ENCODE measurements around the gene PYGL.

DNA sequence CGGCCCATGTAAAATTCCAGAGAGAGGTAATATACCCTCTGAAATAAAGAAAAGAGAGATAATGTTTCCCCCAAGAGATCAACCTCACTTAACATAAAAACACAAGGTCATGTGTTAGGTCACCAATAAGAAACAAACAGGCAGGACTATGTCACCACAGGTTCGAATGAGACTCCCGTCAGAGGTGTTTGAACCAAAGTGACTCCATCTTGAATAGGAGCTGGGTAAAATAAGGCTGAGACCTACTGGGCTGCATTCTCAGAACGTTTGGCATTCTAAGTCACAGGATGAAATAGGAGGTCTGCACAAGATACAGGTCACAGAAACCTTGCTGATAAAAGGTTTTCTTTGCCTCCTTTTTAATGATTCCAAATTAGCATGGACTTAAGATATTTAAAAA, 6.5 kb downstream of the PYGL start:
- TF ChIP-seq, protein P1, sequence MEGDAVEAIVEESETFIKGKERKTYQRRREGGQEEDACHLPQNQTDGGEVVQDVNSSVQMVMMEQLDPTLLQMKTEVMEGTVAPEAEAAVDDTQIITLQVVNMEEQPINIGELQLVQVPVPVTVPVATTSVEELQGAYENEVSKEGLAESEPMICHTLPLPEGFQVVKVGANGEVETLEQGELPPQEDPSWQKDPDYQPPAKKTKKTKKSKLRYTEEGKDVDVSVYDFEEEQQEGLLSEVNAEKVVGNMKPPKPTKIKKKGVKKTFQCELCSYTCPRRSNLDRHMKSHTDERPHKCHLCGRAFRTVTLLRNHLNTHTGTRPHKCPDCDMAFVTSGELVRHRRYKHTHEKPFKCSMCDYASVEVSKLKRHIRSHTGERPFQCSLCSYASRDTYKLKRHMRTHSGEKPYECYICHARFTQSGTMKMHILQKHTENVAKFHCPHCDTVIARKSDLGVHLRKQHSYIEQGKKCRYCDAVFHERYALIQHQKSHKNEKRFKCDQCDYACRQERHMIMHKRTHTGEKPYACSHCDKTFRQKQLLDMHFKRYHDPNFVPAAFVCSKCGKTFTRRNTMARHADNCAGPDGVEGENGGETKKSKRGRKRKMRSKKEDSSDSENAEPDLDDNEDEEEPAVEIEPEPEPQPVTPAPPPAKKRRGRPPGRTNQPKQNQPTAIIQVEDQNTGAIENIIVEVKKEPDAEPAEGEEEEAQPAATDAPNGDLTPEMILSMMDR (IDR thresholded peaks at IDR 0.05): no peak
- TF ChIP-seq POLR2AphosphoS5 (IDR thresholded peaks at IDR 0.05; ENCODE audit: low read depth, low read length) (no peak), EZH2phosphoT487 (IDR thresholded peaks at IDR 0.05; ENCODE audit: borderline replicate concordance, low read depth) (no peak), TAF1 (IDR thresholded peaks at IDR 0.05; ENCODE audit: borderline replicate concordance, low read depth, low read length) (no peak), MXI1 (IDR thresholded peaks at IDR 0.05; ENCODE audit: low read depth, low read length) (no peak), GABPA (IDR thresholded peaks at IDR 0.05; ENCODE audit: low read depth) (no peak), CHD2 (IDR thresholded peaks at IDR 0.05; ENCODE audit: low read length, partially characterized antibody) (no peak), EP300 (IDR thresholded peaks at IDR 0.05; ENCODE audit: borderline replicate concordance in 1 of 2, low read depth in 1 of 2, low read length in 1 of 2) (no peak), FOSL2 (IDR thresholded peaks at IDR 0.05; ENCODE audit: borderline replicate concordance, low read depth) (no peak), TEAD4 (IDR thresholded peaks at IDR 0.05; ENCODE audit: borderline replicate concordance, insufficient read depth) (no peak)
- TF ChIP-seq, protein P2, sequence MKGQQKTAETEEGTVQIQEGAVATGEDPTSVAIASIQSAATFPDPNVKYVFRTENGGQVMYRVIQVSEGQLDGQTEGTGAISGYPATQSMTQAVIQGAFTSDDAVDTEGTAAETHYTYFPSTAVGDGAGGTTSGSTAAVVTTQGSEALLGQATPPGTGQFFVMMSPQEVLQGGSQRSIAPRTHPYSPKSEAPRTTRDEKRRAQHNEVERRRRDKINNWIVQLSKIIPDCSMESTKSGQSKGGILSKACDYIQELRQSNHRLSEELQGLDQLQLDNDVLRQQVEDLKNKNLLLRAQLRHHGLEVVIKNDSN (IDR thresholded peaks at IDR 0.05; ENCODE audit: borderline replicate concordance, low read depth): no peak
- TF ChIP-seq, protein P3, sequence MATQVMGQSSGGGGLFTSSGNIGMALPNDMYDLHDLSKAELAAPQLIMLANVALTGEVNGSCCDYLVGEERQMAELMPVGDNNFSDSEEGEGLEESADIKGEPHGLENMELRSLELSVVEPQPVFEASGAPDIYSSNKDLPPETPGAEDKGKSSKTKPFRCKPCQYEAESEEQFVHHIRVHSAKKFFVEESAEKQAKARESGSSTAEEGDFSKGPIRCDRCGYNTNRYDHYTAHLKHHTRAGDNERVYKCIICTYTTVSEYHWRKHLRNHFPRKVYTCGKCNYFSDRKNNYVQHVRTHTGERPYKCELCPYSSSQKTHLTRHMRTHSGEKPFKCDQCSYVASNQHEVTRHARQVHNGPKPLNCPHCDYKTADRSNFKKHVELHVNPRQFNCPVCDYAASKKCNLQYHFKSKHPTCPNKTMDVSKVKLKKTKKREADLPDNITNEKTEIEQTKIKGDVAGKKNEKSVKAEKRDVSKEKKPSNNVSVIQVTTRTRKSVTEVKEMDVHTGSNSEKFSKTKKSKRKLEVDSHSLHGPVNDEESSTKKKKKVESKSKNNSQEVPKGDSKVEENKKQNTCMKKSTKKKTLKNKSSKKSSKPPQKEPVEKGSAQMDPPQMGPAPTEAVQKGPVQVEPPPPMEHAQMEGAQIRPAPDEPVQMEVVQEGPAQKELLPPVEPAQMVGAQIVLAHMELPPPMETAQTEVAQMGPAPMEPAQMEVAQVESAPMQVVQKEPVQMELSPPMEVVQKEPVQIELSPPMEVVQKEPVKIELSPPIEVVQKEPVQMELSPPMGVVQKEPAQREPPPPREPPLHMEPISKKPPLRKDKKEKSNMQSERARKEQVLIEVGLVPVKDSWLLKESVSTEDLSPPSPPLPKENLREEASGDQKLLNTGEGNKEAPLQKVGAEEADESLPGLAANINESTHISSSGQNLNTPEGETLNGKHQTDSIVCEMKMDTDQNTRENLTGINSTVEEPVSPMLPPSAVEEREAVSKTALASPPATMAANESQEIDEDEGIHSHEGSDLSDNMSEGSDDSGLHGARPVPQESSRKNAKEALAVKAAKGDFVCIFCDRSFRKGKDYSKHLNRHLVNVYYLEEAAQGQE (IDR thresholded peaks at IDR 0.05; ENCODE audit: low read depth, low read length): no peak
- TF ChIP-seq, protein P4, sequence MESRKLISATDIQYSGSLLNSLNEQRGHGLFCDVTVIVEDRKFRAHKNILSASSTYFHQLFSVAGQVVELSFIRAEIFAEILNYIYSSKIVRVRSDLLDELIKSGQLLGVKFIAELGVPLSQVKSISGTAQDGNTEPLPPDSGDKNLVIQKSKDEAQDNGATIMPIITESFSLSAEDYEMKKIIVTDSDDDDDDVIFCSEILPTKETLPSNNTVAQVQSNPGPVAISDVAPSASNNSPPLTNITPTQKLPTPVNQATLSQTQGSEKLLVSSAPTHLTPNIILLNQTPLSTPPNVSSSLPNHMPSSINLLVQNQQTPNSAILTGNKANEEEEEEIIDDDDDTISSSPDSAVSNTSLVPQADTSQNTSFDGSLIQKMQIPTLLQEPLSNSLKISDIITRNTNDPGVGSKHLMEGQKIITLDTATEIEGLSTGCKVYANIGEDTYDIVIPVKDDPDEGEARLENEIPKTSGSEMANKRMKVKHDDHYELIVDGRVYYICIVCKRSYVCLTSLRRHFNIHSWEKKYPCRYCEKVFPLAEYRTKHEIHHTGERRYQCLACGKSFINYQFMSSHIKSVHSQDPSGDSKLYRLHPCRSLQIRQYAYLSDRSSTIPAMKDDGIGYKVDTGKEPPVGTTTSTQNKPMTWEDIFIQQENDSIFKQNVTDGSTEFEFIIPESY (IDR thresholded peaks at IDR 0.05; ENCODE audit: borderline replicate concordance, low read depth): no peak

Data from SK-N-SH (cell line).